Left forelimb (tissue), 1 donor: ENCODE data around the gene ATAD5.
"Not testable (repeated sequence)": the region's sequence is repeated elsewhere in the genome, so short reads cannot be mapped to it uniquely, and the experiment has no call there.

Experiments
- DNase-seq: peaks from one replicate; pipeline ENCODE4 v3.0.0-alpha.2; 2018; ENCODE audit warnings: low spot score

The ATAD5 gene

DNA sequence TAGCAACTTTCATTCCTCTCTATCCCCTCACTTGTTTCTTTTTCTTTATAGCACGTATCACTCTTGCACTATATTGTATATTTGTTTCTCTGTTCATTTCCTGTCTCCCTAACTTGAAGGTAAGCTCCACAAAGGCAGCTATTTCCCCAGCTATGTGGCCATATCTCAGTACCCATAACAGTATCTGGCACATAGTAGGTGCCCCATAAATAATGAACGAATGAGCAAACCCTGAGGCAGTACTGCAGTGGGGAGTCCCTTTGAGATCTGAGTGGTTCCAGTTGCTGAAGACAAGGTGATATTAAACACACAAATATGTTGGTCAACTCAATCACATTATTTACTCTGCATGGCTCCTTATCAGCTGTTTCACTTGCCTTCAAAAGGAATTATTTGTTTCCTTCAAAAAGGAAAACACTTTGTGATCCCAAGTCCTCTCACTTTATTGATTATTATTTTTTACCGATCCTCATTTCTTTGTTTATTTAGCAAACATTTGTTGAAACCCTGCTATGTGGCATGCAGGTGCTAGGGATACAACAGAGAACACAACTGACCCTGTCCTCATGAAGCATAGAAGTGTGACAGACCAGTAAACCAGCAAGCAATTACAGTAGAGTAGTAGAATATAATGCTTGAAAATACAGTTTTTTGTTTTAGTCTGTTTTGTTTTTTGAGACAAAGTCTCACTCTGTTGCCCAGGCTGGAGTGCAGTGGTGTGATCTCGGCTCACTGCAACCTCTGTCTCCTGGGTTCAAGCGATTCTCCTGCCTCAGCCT is 84.3 kb downstream of the ATAD5 start:
- DNase-seq: no peak

DNA sequence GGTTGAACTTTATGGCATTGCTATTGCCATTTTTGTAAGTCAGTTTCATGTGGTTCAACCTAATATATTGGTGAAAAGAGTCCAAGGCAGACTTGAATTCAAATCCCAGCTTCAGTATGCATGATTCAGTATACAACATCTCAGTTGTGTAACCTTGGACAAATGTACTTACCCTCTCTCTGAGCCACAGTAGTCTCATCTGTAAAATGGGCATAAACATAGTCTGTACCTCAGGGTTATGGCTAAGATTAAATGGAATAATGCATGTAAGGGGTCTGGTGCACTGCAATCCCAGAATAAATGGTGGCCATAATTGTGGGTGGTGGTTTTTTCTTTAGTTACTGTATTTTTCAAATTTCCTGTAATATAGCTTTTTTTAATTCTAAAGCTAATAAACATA is 85.3 kb downstream of the ATAD5 start:
- no peak for DNase-seq

DNA sequence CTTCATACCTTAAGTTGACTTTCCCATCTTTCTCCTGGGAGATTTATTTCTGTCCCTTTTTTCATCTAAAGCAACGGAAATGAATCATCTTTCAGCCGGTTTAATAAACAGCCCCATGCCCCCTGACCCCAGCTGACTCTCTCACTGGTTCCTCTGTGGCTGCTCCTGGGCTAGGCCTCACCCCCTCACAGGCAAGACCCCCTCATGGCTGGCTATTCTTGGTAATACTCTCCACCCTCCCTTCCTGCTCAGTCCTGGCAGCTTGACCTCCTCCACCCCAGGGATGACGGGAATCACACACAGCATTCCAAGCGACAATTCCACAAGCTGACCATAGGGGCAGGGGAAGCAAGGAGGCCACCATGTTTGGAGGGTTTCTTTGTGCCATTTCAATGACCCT is 88.5 kb downstream of the ATAD5 start:
- DNase-seq: no peak

GRCh38 chr17:30920683-30921543 is 89.1 kb downstream of the ATAD5 start:
- DNase-seq: no peak

DNA sequence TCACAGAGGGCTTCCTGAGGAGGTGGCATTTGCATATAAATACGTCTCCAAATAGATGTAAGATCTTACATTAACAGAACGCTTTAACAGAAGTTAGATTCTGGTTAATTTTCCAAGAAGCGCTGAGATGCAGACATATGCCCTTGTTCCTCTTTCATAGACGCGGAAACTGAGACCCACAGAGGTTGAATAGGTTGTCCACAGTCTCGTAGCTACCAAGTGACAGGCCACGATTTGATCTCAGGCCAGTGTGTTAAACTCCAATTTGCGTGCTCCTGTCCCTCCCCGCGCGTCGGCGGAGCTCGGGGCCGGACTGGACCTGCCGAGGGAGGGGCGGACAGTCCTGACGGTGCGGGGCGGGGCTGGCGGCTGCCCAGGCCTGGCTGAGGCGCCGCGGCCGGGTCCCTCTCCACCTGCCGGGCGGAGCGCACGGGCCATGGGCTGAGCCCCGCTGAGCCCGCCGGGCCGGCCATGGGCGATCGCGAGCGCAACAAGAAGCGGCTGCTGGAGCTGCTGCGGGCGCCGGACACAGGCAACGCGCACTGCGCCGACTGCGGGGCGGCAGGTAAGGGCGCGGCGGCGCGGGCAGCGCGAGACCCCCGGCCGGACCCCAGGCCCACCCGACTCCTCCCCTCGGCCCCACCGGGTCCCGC is 89.9 kb downstream of the ATAD5 start, which contains the start of gene ADAP2:
TSS of gene ADAP2 (plus strand) at position 402 of the 653 bp plus-strand sequence. CDS start at position 472, 70 bp downstream.
- DNase-seq: no peak

GRCh38 chr17:30922235-30923030 is 90.7 kb downstream of the ATAD5 start:
- no peak for DNase-seq

GRCh38 chr17:30924341-30924740 is 92.6 kb downstream of the ATAD5 start:
- DNase-seq: no peak

GRCh38 chr17:30926516-30926915 is 94.8 kb downstream of the ATAD5 start:
- DNase-seq: no peak

GRCh38 chr17:30927756-30928155 is 96.0 kb downstream of the ATAD5 start:
- DNase-seq: no peak

- DNase-seq: no peak
Observed at GRCh38 chr17:30928584-30928983, 96.8 kb downstream of the ATAD5 start.

- no peak for DNase-seq
Observed at GRCh38 chr17:30929081-30929633, 97.4 kb downstream of the ATAD5 start.

- not testable (repeated sequence) for DNase-seq
Observed at GRCh38 chr17:30929861-30930260, 98.1 kb downstream of the ATAD5 start.

DNA sequence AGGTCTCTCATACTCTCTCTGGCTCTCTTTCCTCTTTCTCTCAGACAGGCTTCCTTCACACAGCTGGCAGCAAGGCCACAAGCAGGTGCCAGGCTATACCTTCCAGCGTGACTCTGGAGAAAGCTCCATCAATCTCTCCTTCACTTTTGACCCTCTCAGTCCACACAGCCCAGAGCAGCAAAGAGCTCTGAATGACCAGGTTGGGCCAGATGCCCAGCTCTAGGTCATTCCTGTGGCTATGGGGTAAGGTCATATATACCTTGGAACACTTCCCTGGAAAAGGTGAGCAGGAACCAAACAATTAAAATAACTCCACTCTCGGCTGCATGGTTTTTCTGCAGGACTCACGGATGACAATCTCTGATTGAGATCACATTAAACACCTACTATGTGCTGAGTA is 98.7 kb downstream of the ATAD5 start:
- no peak for DNase-seq

DNA sequence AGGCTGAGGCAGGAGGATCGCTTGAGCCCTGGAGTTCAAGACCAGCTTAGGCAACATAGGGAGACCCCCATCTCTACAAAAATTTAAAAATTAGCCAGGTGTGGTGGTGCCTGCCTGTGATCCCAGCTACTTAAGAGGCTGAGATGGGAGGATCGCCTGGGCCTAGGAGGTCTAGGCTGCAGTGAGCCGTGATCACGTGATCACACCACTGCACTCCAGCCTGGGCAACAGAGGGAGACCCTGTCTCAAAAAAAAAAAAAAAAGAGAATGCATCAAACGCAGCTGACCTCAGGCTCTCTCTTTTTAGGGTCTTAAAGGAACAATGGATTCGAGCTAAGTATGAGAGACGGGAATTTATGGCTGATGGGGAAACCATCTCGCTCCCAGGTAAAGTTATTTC is 99.8 kb downstream of the ATAD5 start:
- not testable (repeated sequence) for DNase-seq

GRCh38 chr17:30933966-30934365 is 102.2 kb downstream of the ATAD5 start:
- DNase-seq: no peak

DNA sequence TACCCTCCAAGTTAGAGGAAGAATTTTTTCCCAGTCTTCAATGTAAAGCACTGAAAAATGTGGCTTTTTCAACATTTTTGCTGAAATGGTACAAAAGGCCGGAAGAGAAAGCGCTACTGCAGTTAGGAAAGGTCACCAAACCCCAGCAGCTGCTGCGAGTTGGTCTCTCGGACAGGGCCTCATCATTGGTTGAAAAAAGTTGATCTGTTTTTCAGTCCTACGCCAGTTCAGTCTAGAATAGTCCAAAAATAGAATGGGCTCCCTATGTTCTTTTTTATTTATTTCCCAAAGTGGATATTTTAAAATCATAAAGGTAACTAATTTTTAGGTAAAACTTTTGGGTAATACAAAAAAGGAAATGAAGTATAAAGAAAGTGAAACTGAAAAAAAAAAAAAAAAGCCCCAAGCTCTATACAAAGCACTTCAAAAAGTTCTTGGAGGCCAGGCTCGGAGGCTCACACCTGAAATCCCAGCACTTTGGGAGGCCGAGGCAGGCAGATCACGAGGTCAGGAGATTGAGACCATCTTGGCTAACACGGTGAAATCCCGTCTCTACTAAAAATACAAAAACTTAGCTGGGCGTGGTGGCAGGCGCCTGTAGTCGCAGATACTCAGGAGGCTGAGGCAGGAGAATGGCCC is 107.4 kb downstream of the ATAD5 start:
- DNase-seq: no peak

- no peak for DNase-seq
Observed at GRCh38 chr17:30942308-30943079, 110.7 kb downstream of the ATAD5 start.
